ENCODE data around the gene HSD11B2.

HSD11B2 gene

GRCh38 chr16:67445913-67446907 is 15.3 kb downstream of the HSD11B2 start:
- H3K27ac ChIP-seq (ENCODE audit: low read length) = no peak overlapping the region
- no peak overlapping the region for H3K9ac ChIP-seq (ENCODE audit: low read depth, low read length)
- peaks cover 22% of the 10 kb centered on the region for H4K20me1 ChIP-seq (ENCODE audit: insufficient read depth, low read length)

GRCh38 chr16:67446968-67447507 is 16.1 kb downstream of the HSD11B2 start:
- no peaks in the 10 kb centered on the region for H3K9me3 ChIP-seq (ENCODE audit: insufficient read depth, low read length, severe bottlenecking)
- no peak overlapping the region for H3K4me3 ChIP-seq (ENCODE audit: low read depth in 1 of 2, low read length in 2 of 2)
- H3K27ac ChIP-seq (ENCODE audit: low read length) = peak overlapping the region; percentile 40; the same call in 1 of the 2 replicates
- no peak overlapping the region for H2AFZ ChIP-seq (ENCODE audit: low read depth, low read length)
- H4K20me1 ChIP-seq (ENCODE audit: insufficient read depth, low read length) = peaks cover 25% of the 10 kb centered on the region
- H3K79me2 ChIP-seq (ENCODE audit: insufficient read depth, low read length) = no peaks in the 10 kb centered on the region
- DNase-seq (no peak), ATAC-seq (ENCODE audit: insufficient read depth, low read depth) (no peak)
- H3K36me3 ChIP-seq (ENCODE audit: insufficient read depth, low read length) = peaks cover 33% of the 10 kb centered on the region
- no peaks in the 10 kb centered on the region for H3K27me3 ChIP-seq (ENCODE audit: insufficient read depth, low read length, poor library complexity)
- no peaks in the 10 kb centered on the region for H3K4me1 ChIP-seq (ENCODE audit: insufficient read depth, low read length)
- H3K9ac ChIP-seq (ENCODE audit: low read depth, low read length) = no peak overlapping the region
- no peak for TF ChIP-seq CTCF (IDR thresholded peaks at IDR 0.05; ENCODE audit: borderline replicate concordance, extremely low read depth, low read length, poor library complexity, severe bottlenecking)
- no peak for TF ChIP-seq EZH2 (IDR thresholded peaks at IDR 0.05; ENCODE audit: borderline replicate concordance, low read depth, low read length, severe bottlenecking)
- H3K4me2 ChIP-seq (ENCODE audit: insufficient read depth, low read length) = no peak overlapping the region

More at GRCh38 chr16:67445913-67446907, 15.3 kb downstream of the HSD11B2 start:
- H3K4me1 ChIP-seq (ENCODE audit: insufficient read depth, low read length) = no peaks in the 10 kb centered on the region
- DNase-seq = no peak
- H3K9me3 ChIP-seq (ENCODE audit: insufficient read depth, low read length, severe bottlenecking) = no peaks in the 10 kb centered on the region
- H3K4me3 ChIP-seq (ENCODE audit: low read depth in 1 of 2, low read length in 2 of 2) = no peak overlapping the region
- TF ChIP-seq EZH2 (IDR thresholded peaks at IDR 0.05; ENCODE audit: borderline replicate concordance, low read depth, low read length, severe bottlenecking) = no peak
- TF ChIP-seq CTCF (IDR thresholded peaks at IDR 0.05; ENCODE audit: borderline replicate concordance, extremely low read depth, low read length, poor library complexity, severe bottlenecking) = peak; percentile 1
- H3K79me2 ChIP-seq (ENCODE audit: insufficient read depth, low read length) = no peaks in the 10 kb centered on the region
- ATAC-seq (ENCODE audit: insufficient read depth, low read depth) = no peak
- H3K27me3 ChIP-seq (ENCODE audit: insufficient read depth, low read length, poor library complexity) = no peaks in the 10 kb centered on the region
- H3K4me2 ChIP-seq (ENCODE audit: insufficient read depth, low read length) = no peak overlapping the region
- H2AFZ ChIP-seq (ENCODE audit: low read depth, low read length) = no peak overlapping the region
- peaks cover 25% of the 10 kb centered on the region for H3K36me3 ChIP-seq (ENCODE audit: insufficient read depth, low read length)

GRCh38 chr16:67447508-67448076 is 16.7 kb downstream of the HSD11B2 start:
- TF ChIP-seq EZH2 (IDR thresholded peaks at IDR 0.05; ENCODE audit: borderline replicate concordance, low read depth, low read length, severe bottlenecking) (no peak), CTCF (IDR thresholded peaks at IDR 0.05; ENCODE audit: borderline replicate concordance, extremely low read depth, low read length, poor library complexity, severe bottlenecking) (peak; percentile 84)
- H3K9ac ChIP-seq (ENCODE audit: low read depth, low read length) = no peak overlapping the region
- peaks cover 34% of the 10 kb centered on the region for H3K36me3 ChIP-seq (ENCODE audit: insufficient read depth, low read length)
- DNase-seq (peak; percentile 82), ATAC-seq (ENCODE audit: insufficient read depth, low read depth) (peak; percentile 96)
- no peaks in the 10 kb centered on the region for H3K79me2 ChIP-seq (ENCODE audit: insufficient read depth, low read length)
- H3K4me1 ChIP-seq (ENCODE audit: insufficient read depth, low read length) = no peaks in the 10 kb centered on the region
- no peaks in the 10 kb centered on the region for H3K9me3 ChIP-seq (ENCODE audit: insufficient read depth, low read length, severe bottlenecking)
- H2AFZ ChIP-seq (ENCODE audit: low read depth, low read length) = no peak overlapping the region
- H3K27me3 ChIP-seq (ENCODE audit: insufficient read depth, low read length, poor library complexity) = no peaks in the 10 kb centered on the region
- peaks cover 26% of the 10 kb centered on the region for H4K20me1 ChIP-seq (ENCODE audit: insufficient read depth, low read length)
- no peak overlapping the region for H3K4me2 ChIP-seq (ENCODE audit: insufficient read depth, low read length)
- no peak overlapping the region for H3K4me3 ChIP-seq (ENCODE audit: low read depth in 1 of 2, low read length in 2 of 2)
- H3K27ac ChIP-seq (ENCODE audit: low read length) = peak overlapping the region; percentile 40; the same call in 1 of the 2 replicates

All from DND-41 (cell line).